Stimulated activated CD8-positive, alpha-beta memory T cell treated with anti-CD3 and anti-CD28 coated beads, Interleukin-4, amount 100 ng/mL, for 24 hours (primary cell): ENCODE measurements around the gene SCN11A.
A peak's percentile ranks its signal among the peaks of the same experiment; 100 is the strongest.

Source experiments
- DNase-seq: peaks from one replicate; pipeline ENCODE4 v3.0.0-alpha.2; 2020; ENCODE audit warnings: low read depth

Gene SCN11A

GRCh38 chr3:39051649-39052561 is at the start of gene SCN11A, which contains the start of gene WDR48:
TSS of gene SCN11A (minus strand) at chr3:39051944. CDS start at chr3:38950362, 101,582 bp downstream.
TSS of gene WDR48 (plus strand) at chr3:39052016. CDS start at chr3:39052026, 10 bp downstream.
- peak; percentile 87 for DNase-seq

GRCh38 chr3:39101022-39101689 is 49.4 kb upstream of the SCN11A start:
- peak; percentile 26 for DNase-seq

GRCh38 chr3:39100500-39100886 is 48.7 kb upstream of the SCN11A start:
- DNase-seq = no peak

GRCh38 chr3:39099738-39100499 is 48.2 kb upstream of the SCN11A start:
- DNase-seq = no peak

- no peak for DNase-seq
Observed at GRCh38 chr3:39099242-39099641, 47.5 kb upstream of the SCN11A start.

GRCh38 chr3:39098473-39099000 is 46.8 kb upstream of the SCN11A start:
- DNase-seq = no peak

- DNase-seq = no peak
Observed at GRCh38 chr3:39097716-39098472, 46.1 kb upstream of the SCN11A start.

- DNase-seq = no peak
Observed at GRCh38 chr3:39096775-39097174, 45.0 kb upstream of the SCN11A start.

GRCh38 chr3:39095778-39096177 is 44.0 kb upstream of the SCN11A start:
- DNase-seq = no peak

GRCh38 chr3:39094851-39095677 is 43.3 kb upstream of the SCN11A start:
- no peak for DNase-seq

- no peak for DNase-seq
Observed at GRCh38 chr3:39090922-39091321, 39.2 kb upstream of the SCN11A start.

GRCh38 chr3:39088889-39089288 is 37.1 kb upstream of the SCN11A start:
- no peak for DNase-seq

- DNase-seq = no peak
Observed at GRCh38 chr3:39088456-39088855, 36.7 kb upstream of the SCN11A start.

GRCh38 chr3:39086144-39086543 is 34.4 kb upstream of the SCN11A start:
- no peak for DNase-seq

GRCh38 chr3:39082666-39083313 is 31.0 kb upstream of the SCN11A start:
- no peak for DNase-seq

GRCh38 chr3:39080026-39080425 is 28.3 kb upstream of the SCN11A start:
- DNase-seq = no peak

- DNase-seq = no peak
Observed at GRCh38 chr3:39079530-39079929, 27.8 kb upstream of the SCN11A start.

GRCh38 chr3:39075910-39076309 is 24.2 kb upstream of the SCN11A start:
- DNase-seq = no peak

GRCh38 chr3:39068556-39068955 is 16.8 kb upstream of the SCN11A start:
- DNase-seq = no peak

GRCh38 chr3:39067286-39067685 is 15.5 kb upstream of the SCN11A start:
- DNase-seq = no peak
